ENCODE data around the gene RSPO4. TPM values are rescaled to one million over a fixed set of nuclear protein-coding genes. Genes with fewer than 3 reads are reported as not detected.
"Not testable (repeated sequence)": the region's sequence is repeated elsewhere in the genome, so short reads cannot be mapped to it uniquely, and the experiment has no call there.

Gene RSPO4
- total RNA-seq, 4 donors from 2014 or later, result 0.06 to 2.5 (median 0.52) TPM

GRCh38 chr20:1029980-1030379, 27.9 kb upstream of the RSPO4 start:
- DNase-seq (ENCODE audit: extremely low spot score), result no peak
- intact Hi-C loops (cut with DNase I), result no loop called here
- Histone ChIP-seq H3K36me3 (no peaks in the 10 kb centered on the region), H3K4me3 (no peak overlapping the region), H3K9me3 (no peaks in the 10 kb centered on the region), H3K4me1 (no peaks in the 10 kb centered on the region), H3K27me3 (peaks cover 0 to 18% (median 0%) of the 10 kb centered on the region in 4 donors), H3K27ac (replicated peaks in 1 of 4) (no peak overlapping the region)
- 69% methylated on average over 7 of the region's 7 CpGs for WGBS
- TF ChIP-seq POLR2A (IDR thresholded peaks at IDR 0.05; ENCODE audit: low read depth), result no peak
- no peak for TF ChIP-seq EP300 (IDR thresholded peaks at IDR 0.05)

- intact Hi-C loops (cut with DNase I); H3K27ac ChIP-seq (replicated peaks in 1 of 4); H3K4me1 ChIP-seq; H3K4me3 ChIP-seq; DNase-seq (ENCODE audit: extremely low spot score); H3K9me3 ChIP-seq; H3K36me3 ChIP-seq; H3K27me3 ChIP-seq: not testable (repeated sequence)
- WGBS, result 79% methylated on average over 2 of the region's 2 CpGs
These were observed 24.1 kb upstream of the RSPO4 start for GRCh38 chr20:1026214-1026613.

GRCh38 chr20:1022871-1023270, 20.8 kb upstream of the RSPO4 start:
- Histone ChIP-seq H3K27me3 (no peaks in the 10 kb centered on the region), H3K4me1 (no peaks in the 10 kb centered on the region), H3K4me3 (no peak overlapping the region), H3K27ac (replicated peaks in 1 of 4) (no peak overlapping the region), H3K9me3 (no peaks in the 10 kb centered on the region), H3K36me3 (no peaks in the 10 kb centered on the region)
- DNase-seq (ENCODE audit: extremely low spot score), result no peak
- intact Hi-C loops (cut with DNase I), result no loop called here
- no peak for TF ChIP-seq EP300 (IDR thresholded peaks at IDR 0.05)
- TF ChIP-seq POLR2A (IDR thresholded peaks at IDR 0.05; ENCODE audit: low read depth), result no peak
- no peak for TF ChIP-seq POLR2AphosphoS5 (IDR thresholded peaks at IDR 0.05)
- no peak for TF ChIP-seq CTCF (IDR thresholded peaks at IDR 0.05)

- no peak for DNase-seq (ENCODE audit: extremely low spot score)
- H3K36me3 ChIP-seq, result no peaks in the 10 kb centered on the region
- no peaks in the 10 kb centered on the region for H3K4me1 ChIP-seq
- WGBS, result 81% methylated on average over 5 of the region's 5 CpGs
- H3K27ac ChIP-seq (replicated peaks in 1 of 4), result no peak overlapping the region
- intact Hi-C loops (cut with DNase I), result no loop called here
- TF ChIP-seq EP300 (IDR thresholded peaks at IDR 0.05), result no peak
- no peak for TF ChIP-seq POLR2AphosphoS5 (IDR thresholded peaks at IDR 0.05)
- no peak for TF ChIP-seq POLR2A (IDR thresholded peaks at IDR 0.05; ENCODE audit: low read depth)
- TF ChIP-seq CTCF (IDR thresholded peaks at IDR 0.05), result no peak
- no peaks in the 10 kb centered on the region for H3K9me3 ChIP-seq
- H3K4me3 ChIP-seq, result no peak overlapping the region
- H3K27me3 ChIP-seq, result no peaks in the 10 kb centered on the region
These were observed 18.5 kb upstream of the RSPO4 start for GRCh38 chr20:1020614-1021013.

- H3K27me3 ChIP-seq, result no peaks in the 10 kb centered on the region
- intact Hi-C loops (cut with DNase I), result no loop called here
- 48% methylated on average over 2 of the region's 2 CpGs for WGBS
- TF ChIP-seq CTCF (IDR thresholded peaks at IDR 0.05) (no peak), POLR2A (IDR thresholded peaks at IDR 0.05; ENCODE audit: low read depth) (no peak), EP300 (IDR thresholded peaks at IDR 0.05) (no peak), POLR2AphosphoS5 (IDR thresholded peaks at IDR 0.05) (no peak)
- no peak overlapping the region for H3K27ac ChIP-seq (replicated peaks in 1 of 4)
- no peak for DNase-seq (ENCODE audit: extremely low spot score)
- H3K4me3 ChIP-seq, result no peak overlapping the region
- no peaks in the 10 kb centered on the region for H3K4me1 ChIP-seq
- no peaks in the 10 kb centered on the region for H3K9me3 ChIP-seq
- H3K36me3 ChIP-seq, result no peaks in the 10 kb centered on the region
These were observed 17.2 kb upstream of the RSPO4 start for GRCh38 chr20:1019344-1019743.

GRCh38 chr20:1017677-1018076, 15.6 kb upstream of the RSPO4 start:
- TF ChIP-seq POLR2A (IDR thresholded peaks at IDR 0.05; ENCODE audit: low read depth), result no peak
- no peak for TF ChIP-seq CTCF (IDR thresholded peaks at IDR 0.05)
- TF ChIP-seq EP300 (IDR thresholded peaks at IDR 0.05), result no peak
- no peak for TF ChIP-seq POLR2AphosphoS5 (IDR thresholded peaks at IDR 0.05)
- intact Hi-C loops (cut with DNase I), result no loop called here
- H3K27me3 ChIP-seq, result no peaks in the 10 kb centered on the region
- WGBS, result 51% methylated on average over 5 of the region's 5 CpGs
- H3K4me3 ChIP-seq, result no peak overlapping the region
- H3K4me1 ChIP-seq, result no peaks in the 10 kb centered on the region
- no peaks in the 10 kb centered on the region for H3K36me3 ChIP-seq
- no peaks in the 10 kb centered on the region for H3K9me3 ChIP-seq
- no peak for DNase-seq (ENCODE audit: extremely low spot score)
- no peak overlapping the region for H3K27ac ChIP-seq (replicated peaks in 1 of 4)
